Mesenchymal stem cell (in vitro differentiated cells and primary cell): ENCODE data around the gene PPP1R26.
"Not testable (repeated sequence)": the region's sequence is repeated elsewhere in the genome, so short reads cannot be mapped to it uniquely, and the experiment has no call there.

Experiments
- DNase-seq: peaks from one replicate; pipeline ENCODE4 v3.0.0-alpha.2; 2013
- H2AFZ ChIP-seq: one replicate; pipeline ENCODE4 v1.6.1; 2013; ENCODE audit warnings: low read depth, mild to moderate bottlenecking, control low read depth, inconsistent platforms, low read length, moderate library complexity
- H2AK5ac ChIP-seq: 2 replicates; pipeline ENCODE4 v1.6.1; 2013; ENCODE audit warnings: low read length, moderate library complexity, mild to moderate bottlenecking, inconsistent platforms; ENCODE audit not compliant: severe bottlenecking
- H2BK120ac ChIP-seq: one replicate; pipeline ENCODE4 v1.6.1; 2013; ENCODE audit warnings: low read depth, mild to moderate bottlenecking, inconsistent platforms, low read length, moderate library complexity
- H2BK12ac ChIP-seq, 2 experiments: one replicate each; pipeline ENCODE4 v1.6.1; 2013; ENCODE audit warnings: inconsistent platforms in 2 of 2, low read length in 2 of 2, mild to moderate bottlenecking in 2 of 2, moderate library complexity in 2 of 2, control low read depth in 1 of 2
- H2BK15ac ChIP-seq: one replicate; pipeline ENCODE4 v1.6.1; 2013; ENCODE audit warnings: mild to moderate bottlenecking, low read depth, inconsistent platforms; ENCODE audit not compliant: poor library complexity, severe bottlenecking
- H2BK5ac ChIP-seq: 2 replicates; pipeline ENCODE4 v1.6.1; 2013; ENCODE audit warnings: low read depth, mild to moderate bottlenecking, low read length, control low read depth, inconsistent platforms; ENCODE audit not compliant: poor library complexity, severe bottlenecking
- H3K14ac ChIP-seq, 2 experiments: one replicate each; pipeline ENCODE4 v1.6.1; 2013; ENCODE audit warnings: inconsistent platforms in 2 of 2, low read length in 2 of 2, control low read depth in 1 of 2, mild to moderate bottlenecking in 1 of 2, moderate library complexity in 1 of 2
- H3K18ac ChIP-seq, 2 experiments: one replicate each; pipeline ENCODE4 v1.6.1; 2013; ENCODE audit warnings: inconsistent platforms in 2 of 2, low read length in 2 of 2, control low read depth in 1 of 2, low read depth in 1 of 2, mild to moderate bottlenecking in 1 of 2
- H3K23ac ChIP-seq, 2 experiments: one replicate each; pipeline ENCODE4 v1.6.1; 2013; ENCODE audit warnings: inconsistent platforms in 2 of 2, low read length in 2 of 2, mild to moderate bottlenecking in 2 of 2, moderate library complexity in 2 of 2, control low read depth in 1 of 2
- H3K27ac ChIP-seq: 2 replicates; pipeline ENCODE4 v1.5.1; 2013; ENCODE audit warnings: mild to moderate bottlenecking, moderate library complexity, low read length, control low read depth, inconsistent platforms; ENCODE audit not compliant: poor library complexity, severe bottlenecking
- H3K27me3 ChIP-seq, 2 experiments: 2 replicates each; pipeline versions ENCODE4 v1.6.1 to v1.7.0; 2013; ENCODE audit warnings: low read length in 2 of 2, mild to moderate bottlenecking in 2 of 2, moderate library complexity in 2 of 2, control low read depth in 1 of 2, inconsistent platforms in 1 of 2; ENCODE audit not compliant: control insufficient read depth in 1 of 2, insufficient read depth in 1 of 2
- H3K36me3 ChIP-seq, 2 experiments: 2 replicates each; pipeline versions ENCODE4 v1.6.1 to v1.7.0; 2013; ENCODE audit warnings: low read length in 2 of 2, control low read depth in 1 of 2, inconsistent platforms in 1 of 2, low read depth in 1 of 2, mild to moderate bottlenecking in 1 of 2; ENCODE audit not compliant: insufficient read depth in 2 of 2, control insufficient read depth in 1 of 2
- H3K4ac ChIP-seq, 2 experiments: one replicate each; pipeline ENCODE4 v1.6.1; 2013; ENCODE audit warnings: inconsistent platforms in 2 of 2, low read length in 2 of 2, mild to moderate bottlenecking in 2 of 2, moderate library complexity in 2 of 2, control low read depth in 1 of 2, low read depth in 1 of 2
- H3K4me1 ChIP-seq: 2 replicates; pipeline ENCODE4 v1.6.1; 2013; ENCODE audit warnings: low read depth, low read length, control low read depth; ENCODE audit not compliant: control insufficient read depth, insufficient read depth
- H3K4me2 ChIP-seq: 2 replicates; pipeline ENCODE4 v1.6.1; 2013; ENCODE audit warnings: low read length, mild to moderate bottlenecking, inconsistent platforms; ENCODE audit not compliant: poor library complexity, severe bottlenecking
- H3K4me3 ChIP-seq, 2 experiments: 2 replicates each; pipeline versions ENCODE4 v1.5.1 to v1.7.0; 2013; ENCODE audit warnings: low read length in 2 of 2, mild to moderate bottlenecking in 2 of 2, control low read depth in 1 of 2, low read depth in 1 of 2; ENCODE audit not compliant: insufficient read depth in 1 of 2
- H3K79me1 ChIP-seq: replicated peaks from 2 replicates; pipeline ENCODE4 v1.6.1; 2013; ENCODE audit warnings: mild to moderate bottlenecking, control low read depth, low read length, inconsistent platforms; ENCODE audit not compliant: poor library complexity, severe bottlenecking
- H3K9ac ChIP-seq: 2 replicates; pipeline ENCODE4 v1.7.0; 2013; ENCODE audit warnings: mild to moderate bottlenecking, low read length, moderate library complexity
- H3K9me3 ChIP-seq: 2 replicates; pipeline ENCODE4 v1.7.0; 2013; ENCODE audit warnings: mild to moderate bottlenecking, low read length; ENCODE audit not compliant: control insufficient read depth
- H4K8ac ChIP-seq: one replicate; pipeline ENCODE4 v1.6.1; 2013; ENCODE audit warnings: inconsistent platforms, mild to moderate bottlenecking, low read length, moderate library complexity
- H4K91ac ChIP-seq: one replicate; pipeline ENCODE4 v1.6.1; 2013; ENCODE audit warnings: mild to moderate bottlenecking, low read length, inconsistent platforms
- WGBS: methylation state at CpG from one replicate; pipeline ENCODE4 v1.1.7; 2013; ENCODE audit warnings: mixed read lengths; 5-methylcytosine and 5-hydroxymethylcytosine counted together

The PPP1R26 gene

GRCh38 chr9:135439514-135439913 is 40.1 kb upstream of the PPP1R26 start:
- H2AK5ac ChIP-seq, H3K9ac ChIP-seq, H2BK15ac ChIP-seq, H3K18ac ChIP-seq, H3K27ac ChIP-seq, H3K4me3 ChIP-seq, H2BK5ac ChIP-seq, DNase-seq, H3K4ac ChIP-seq, H2BK12ac ChIP-seq, H2AFZ ChIP-seq, H3K14ac ChIP-seq, H3K79me1 ChIP-seq, H2BK120ac ChIP-seq, H4K91ac ChIP-seq, H3K23ac ChIP-seq, H3K4me2 ChIP-seq, H3K9me3 ChIP-seq, H3K4me1 ChIP-seq, H4K8ac ChIP-seq, H3K36me3 ChIP-seq: not testable (repeated sequence)
- 82% methylated on average over 7 of the region's 7 CpGs for WGBS
- H3K27me3 ChIP-seq: peaks cover 0 to 26% of the 10 kb centered on the region in 2 experiments

GRCh38 chr9:135439916-135440315 is 39.7 kb upstream of the PPP1R26 start:
- Histone ChIP-seq H3K27ac (no peak overlapping the region), H2AFZ (no peak overlapping the region), H3K4me2 (no peak overlapping the region), H2BK120ac (no peak overlapping the region), H3K18ac (no peak overlapping the region), H3K79me1 (no peaks in the 10 kb centered on the region), H3K36me3 (no peaks in the 10 kb centered on the region), H3K4me3 (no peak overlapping the region), H3K4ac (no peak overlapping the region), H3K9me3 (peaks cover 3% of the 10 kb centered on the region), H3K27me3 (peaks cover 0 to 26% of the 10 kb centered on the region in 2 experiments), H4K8ac (no peak overlapping the region), H2BK12ac (no peak overlapping the region), H3K14ac (no peak overlapping the region), H2AK5ac (no peak overlapping the region), H4K91ac (no peak overlapping the region), H2BK15ac (no peak overlapping the region), H2BK5ac (no peak overlapping the region), H3K23ac (no peak overlapping the region), H3K4me1 (no peaks in the 10 kb centered on the region), H3K9ac (no peak overlapping the region)
- DNase-seq: no peak
- WGBS: 85% methylated on average over 12 of the region's 12 CpGs

GRCh38 chr9:135440620-135441019 is 39.0 kb upstream of the PPP1R26 start:
- H2BK5ac ChIP-seq: no peak overlapping the region
- no peak overlapping the region for H2AFZ ChIP-seq
- no peak overlapping the region for H3K9ac ChIP-seq
- H3K9me3 ChIP-seq: peaks cover 3% of the 10 kb centered on the region
- no peak overlapping the region for H3K18ac ChIP-seq
- DNase-seq: no peak
- H2BK15ac ChIP-seq: no peak overlapping the region
- no peaks in the 10 kb centered on the region for H3K79me1 ChIP-seq
- WGBS: 83% methylated on average over 10 of the region's 10 CpGs
- no peak overlapping the region for H3K27ac ChIP-seq
- H4K8ac ChIP-seq: no peak overlapping the region
- H2BK12ac ChIP-seq: no peak overlapping the region
- no peak overlapping the region for H3K4me2 ChIP-seq
- no peak overlapping the region for H3K14ac ChIP-seq
- no peaks in the 10 kb centered on the region for H3K36me3 ChIP-seq
- no peak overlapping the region for H2AK5ac ChIP-seq
- H3K4ac ChIP-seq: no peak overlapping the region
- H3K23ac ChIP-seq: no peak overlapping the region
- H2BK120ac ChIP-seq: no peak overlapping the region
- no peak overlapping the region for H3K4me3 ChIP-seq
- H4K91ac ChIP-seq: no peak overlapping the region
- H3K4me1 ChIP-seq: no peaks in the 10 kb centered on the region
- H3K27me3 ChIP-seq: peaks cover 0 to 29% of the 10 kb centered on the region in 2 experiments

- not testable (repeated sequence) for DNase-seq, H3K4ac ChIP-seq, H3K18ac ChIP-seq, H3K4me3 ChIP-seq, H3K79me1 ChIP-seq, H3K9ac ChIP-seq, H4K91ac ChIP-seq, H3K4me2 ChIP-seq, H2AFZ ChIP-seq, H2BK12ac ChIP-seq, H3K36me3 ChIP-seq, H3K9me3 ChIP-seq, H3K27ac ChIP-seq, H3K23ac ChIP-seq, H2AK5ac ChIP-seq, H3K14ac ChIP-seq, H3K4me1 ChIP-seq, H4K8ac ChIP-seq, H2BK120ac ChIP-seq, H2BK5ac ChIP-seq, H2BK15ac ChIP-seq
- H3K27me3 ChIP-seq: peaks cover 0 to 32% of the 10 kb centered on the region in 2 experiments
- 82% methylated on average over 23 of the region's 23 CpGs for WGBS
Measured at GRCh38 chr9:135441105-135442071, 38.2 kb upstream of the PPP1R26 start.
